Measurements from ENCODE around the gene SEMA5B. TPM values are rescaled to one million over a fixed set of nuclear protein-coding genes. Genes with fewer than 3 reads are reported as not detected.

Gene SEMA5B
- total RNA-seq, 1 experiment from 2014 or later: 9.4 TPM

GRCh38 chr3:122908251-122908650 is 119.3 kb downstream of the SEMA5B start:
- Histone ChIP-seq H3K23ac (ENCODE audit: insufficient read length, low read depth, low read length) (no peak overlapping the region), H4K5ac (ENCODE audit: insufficient read length, low read depth, low read length) (no peak overlapping the region), H4K8ac (replicated peaks; ENCODE audit: insufficient read length, low read depth, low read length) (no peak overlapping the region), H3K9me3 (ENCODE audit: control insufficient read depth, low read depth, low read length) (no peaks in the 10 kb centered on the region), H3K79me2 (ENCODE audit: insufficient read depth, low read length) (no peaks in the 10 kb centered on the region), H2BK12ac (ENCODE audit: insufficient read length, low read depth, low read length) (no peak overlapping the region), H3K4ac (ENCODE audit: low read depth, low read length) (no peak overlapping the region), H3K23me2 (ENCODE audit: insufficient read length, low read depth, low read length, poor library complexity, severe bottlenecking) (no peaks in the 10 kb centered on the region), H2AFZ (ENCODE audit: low read length) (no peak overlapping the region), H2BK20ac (ENCODE audit: low read depth, low read length, poor library complexity, severe bottlenecking) (no peak overlapping the region), H2BK15ac (ENCODE audit: low read depth, low read length) (no peak overlapping the region), H4K20me1 (ENCODE audit: control insufficient read depth, insufficient read depth, insufficient read length) (no peaks in the 10 kb centered on the region), H3K14ac (ENCODE audit: insufficient read depth, low read length) (no peak overlapping the region), H3K56ac (ENCODE audit: insufficient read length, low read depth, low read length) (no peak overlapping the region), H3K79me1 (ENCODE audit: insufficient read depth, low read depth, low read length, poor library complexity, severe bottlenecking) (no peaks in the 10 kb centered on the region), H3T11ph (ENCODE audit: low read length) (no peak overlapping the region), H3K4me2 (ENCODE audit: insufficient read depth, insufficient read length, low read length) (no peak overlapping the region), H3K27me3 (ENCODE audit: insufficient read depth, low read length) (no peaks in the 10 kb centered on the region), H2AK5ac (ENCODE audit: insufficient read length, low read length) (no peak overlapping the region), H4K91ac (ENCODE audit: insufficient read length, low read depth, low read length) (no peak overlapping the region), H3K18ac (ENCODE audit: insufficient read length, low read depth, low read length) (no peak overlapping the region), H3K9ac (ENCODE audit: extremely low read depth, insufficient read length, low read length) (no peak overlapping the region), H2BK5ac (ENCODE audit: insufficient read length, low read length) (no peak overlapping the region), H2BK120ac (ENCODE audit: low read depth, low read length, poor library complexity, severe bottlenecking) (no peak overlapping the region), H3K27ac (ENCODE audit: insufficient read length, low read depth, low read length) (no peak overlapping the region), H3K4me1 (ENCODE audit: insufficient read depth, low read length) (no peaks in the 10 kb centered on the region)
- Mint-ChIP-seq H3K36me3 (ENCODE audit: insufficient read depth in 1 of 3, low read depth in 3 of 3) (peaks cover 0 to 13% (median 3%) of the 10 kb centered on the region in 3 experiments; a peak in 3 of 7 replicates), H3K27me3 (ENCODE audit: low read depth) (no peaks in the 10 kb centered on the region; the same call in 1 of the 2 replicates), H3K4me1 (peaks cover 0 to 14% of the 10 kb centered on the region in 2 experiments; a peak in 2 of 4 replicates), H3K27ac (no peak overlapping the region), H3K4me3 (no peak overlapping the region), H3K9me3 (no peaks in the 10 kb centered on the region)
- DNase-seq: no peak
- TF ChIP-seq, protein P1, sequence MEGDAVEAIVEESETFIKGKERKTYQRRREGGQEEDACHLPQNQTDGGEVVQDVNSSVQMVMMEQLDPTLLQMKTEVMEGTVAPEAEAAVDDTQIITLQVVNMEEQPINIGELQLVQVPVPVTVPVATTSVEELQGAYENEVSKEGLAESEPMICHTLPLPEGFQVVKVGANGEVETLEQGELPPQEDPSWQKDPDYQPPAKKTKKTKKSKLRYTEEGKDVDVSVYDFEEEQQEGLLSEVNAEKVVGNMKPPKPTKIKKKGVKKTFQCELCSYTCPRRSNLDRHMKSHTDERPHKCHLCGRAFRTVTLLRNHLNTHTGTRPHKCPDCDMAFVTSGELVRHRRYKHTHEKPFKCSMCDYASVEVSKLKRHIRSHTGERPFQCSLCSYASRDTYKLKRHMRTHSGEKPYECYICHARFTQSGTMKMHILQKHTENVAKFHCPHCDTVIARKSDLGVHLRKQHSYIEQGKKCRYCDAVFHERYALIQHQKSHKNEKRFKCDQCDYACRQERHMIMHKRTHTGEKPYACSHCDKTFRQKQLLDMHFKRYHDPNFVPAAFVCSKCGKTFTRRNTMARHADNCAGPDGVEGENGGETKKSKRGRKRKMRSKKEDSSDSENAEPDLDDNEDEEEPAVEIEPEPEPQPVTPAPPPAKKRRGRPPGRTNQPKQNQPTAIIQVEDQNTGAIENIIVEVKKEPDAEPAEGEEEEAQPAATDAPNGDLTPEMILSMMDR (conservative IDR thresholded peaks at IDR 0.05): no peak
- WGBS (ENCODE audit: extremely low coverage, insufficient read length, low lambda C conversion rate): no CpG with 5 or more reads among the region's 3 CpGs

Data from H9 (cell line).